Omental fat pad (tissue), 4 donors: ENCODE results near the gene AXIN1. TPM values are rescaled to one million over a fixed set of nuclear protein-coding genes. Genes with fewer than 3 reads are reported as not detected.

Experiments used
- ATAC-seq: fragments of 150-250 bp; one replicate; pipeline ENCODE4 v1.9.1; 2016; ENCODE audit warnings: mild to moderate bottlenecking, moderate library complexity; ENCODE audit not compliant: low FRiP score
- DNase-seq: peaks from one replicate; pipeline ENCODE4 v3.0.0-alpha.2; 2019; ENCODE audit warnings: low spot score
- total RNA-seq, 4 donors: library from RNA; depleted of rRNA; stranded (reverse); fragments of >200 nt; gene quantifications; one replicate each; pipeline ENCODE4 v1.1.0, GENCODE V29; 2016
- TF ChIP-seq, protein P1 (sequence below), 3 donors: fragments of 450-650 bp; IDR thresholded peaks; one replicate each; pipeline ENCODE4 v1.5.1; 2016 to 2017; ENCODE audit warnings: antibody characterized with exemption in 3 of 3, mild to moderate bottlenecking in 3 of 3, moderate library complexity in 2 of 3

The AXIN1 gene
- total RNA-seq, 4 donors from 2014 or later = 17.0 to 36.6 (median 20.9) TPM

GRCh38 chr16:397736-398332 lies 45.3 kb upstream of the AXIN1 start:
- TF ChIP-seq, protein P1, sequence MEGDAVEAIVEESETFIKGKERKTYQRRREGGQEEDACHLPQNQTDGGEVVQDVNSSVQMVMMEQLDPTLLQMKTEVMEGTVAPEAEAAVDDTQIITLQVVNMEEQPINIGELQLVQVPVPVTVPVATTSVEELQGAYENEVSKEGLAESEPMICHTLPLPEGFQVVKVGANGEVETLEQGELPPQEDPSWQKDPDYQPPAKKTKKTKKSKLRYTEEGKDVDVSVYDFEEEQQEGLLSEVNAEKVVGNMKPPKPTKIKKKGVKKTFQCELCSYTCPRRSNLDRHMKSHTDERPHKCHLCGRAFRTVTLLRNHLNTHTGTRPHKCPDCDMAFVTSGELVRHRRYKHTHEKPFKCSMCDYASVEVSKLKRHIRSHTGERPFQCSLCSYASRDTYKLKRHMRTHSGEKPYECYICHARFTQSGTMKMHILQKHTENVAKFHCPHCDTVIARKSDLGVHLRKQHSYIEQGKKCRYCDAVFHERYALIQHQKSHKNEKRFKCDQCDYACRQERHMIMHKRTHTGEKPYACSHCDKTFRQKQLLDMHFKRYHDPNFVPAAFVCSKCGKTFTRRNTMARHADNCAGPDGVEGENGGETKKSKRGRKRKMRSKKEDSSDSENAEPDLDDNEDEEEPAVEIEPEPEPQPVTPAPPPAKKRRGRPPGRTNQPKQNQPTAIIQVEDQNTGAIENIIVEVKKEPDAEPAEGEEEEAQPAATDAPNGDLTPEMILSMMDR (IDR thresholded peaks at IDR 0.05) = no peak
- no peak for ATAC-seq
- DNase-seq = no peak

- ATAC-seq = no peak
Observed at GRCh38 chr16:397135-397661, 44.7 kb upstream of the AXIN1 start, which contains the start of gene NME4. Gene NME4 (plus strand): TSS chr16:397199. CDS start chr16:397223, 24 bp downstream.

DNA sequence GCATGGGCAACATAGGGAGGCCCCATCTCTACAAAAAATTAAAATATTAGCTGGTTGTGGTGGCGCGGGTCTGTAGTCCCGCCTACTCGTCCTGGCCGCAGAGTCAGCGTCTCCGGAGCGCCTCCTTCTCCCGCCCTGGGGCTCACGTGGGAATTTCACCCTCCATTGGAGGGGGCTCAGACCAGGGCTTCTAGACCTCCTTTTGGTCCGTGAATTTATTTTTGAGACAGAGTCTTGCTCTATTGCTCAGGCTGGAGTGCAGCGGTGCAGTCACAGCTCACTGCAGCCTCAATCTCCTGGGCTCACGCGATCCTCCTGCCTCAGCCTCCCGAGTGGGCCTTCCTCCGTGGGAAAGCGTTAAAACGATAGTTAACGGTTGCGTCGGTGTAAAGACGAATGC lies 44.1 kb upstream of the AXIN1 start:
- DNase-seq = no peak
- TF ChIP-seq, protein P1 (IDR thresholded peaks at IDR 0.05) = no peak
- ATAC-seq = peak; percentile 22

More at GRCh38 chr16:397135-397661, 44.7 kb upstream of the AXIN1 start, which contains the start of gene NME4:
- DNase-seq = no peak
- TF ChIP-seq, protein P1 (IDR thresholded peaks at IDR 0.05) = no peak

- DNase-seq = no peak
- ATAC-seq = no peak
- TF ChIP-seq, protein P1 (IDR thresholded peaks at IDR 0.05) = no peak
Observed at GRCh38 chr16:396199-396598, 43.7 kb upstream of the AXIN1 start.

GRCh38 chr16:392450-393030 lies 40.0 kb upstream of the AXIN1 start:
- TF ChIP-seq, protein P1 (IDR thresholded peaks at IDR 0.05) = no peak
- DNase-seq (no peak), ATAC-seq (no peak)

DNA sequence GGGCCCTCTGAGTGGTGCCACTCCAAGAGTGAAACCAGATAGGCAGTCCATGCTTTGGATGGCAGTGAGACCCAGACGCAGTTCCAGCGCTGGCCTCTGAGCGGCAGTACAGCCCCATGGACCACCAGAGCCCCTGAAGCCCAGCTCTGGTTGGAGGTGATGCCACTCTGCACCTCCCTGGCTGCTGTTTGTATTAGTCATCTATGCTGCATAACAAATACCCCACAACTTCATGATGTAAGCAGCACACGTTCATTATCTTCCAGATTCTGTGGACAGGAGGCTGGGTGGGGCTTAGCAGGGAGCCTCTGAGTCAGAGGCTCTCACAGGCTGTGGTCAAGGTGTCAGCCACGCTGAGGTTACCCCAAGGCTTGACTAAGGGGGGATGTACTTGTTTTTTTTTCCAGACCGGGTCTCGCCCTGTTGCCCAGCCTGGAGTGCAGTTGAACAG lies 39.4 kb upstream of the AXIN1 start:
- TF ChIP-seq, protein P1 (IDR thresholded peaks at IDR 0.05) = no peak
- peak; percentile 45 for ATAC-seq
- no peak for DNase-seq
